GM12891 (cell line): ENCODE measurements around the gene UCHL3.

Experiments used
- PAX5 ChIP-seq: IDR thresholded peaks from 2 replicates; pipeline ENCODE4 v1.6.1; 2011; ENCODE audit warnings: low read length, moderate library complexity, mild to moderate bottlenecking; ENCODE audit not compliant: insufficient read depth, severe bottlenecking
- POLR2A ChIP-seq: IDR thresholded peaks from 2 replicates; pipeline ENCODE4 v1.6.1; 2011; ENCODE audit warnings: low read depth, low read length, control low read depth
- POLR2AphosphoS5 ChIP-seq: IDR thresholded peaks from 2 replicates; pipeline ENCODE4 v1.6.1; 2011; ENCODE audit warnings: low read depth, low read length, control low read depth
- POU2F2 ChIP-seq: IDR thresholded peaks from 2 replicates; pipeline ENCODE4 v1.6.1; 2011; ENCODE audit warnings: low read depth, mild to moderate bottlenecking, control low read depth, low read length, moderate library complexity
- SPI1 ChIP-seq: IDR thresholded peaks from 2 replicates; pipeline ENCODE4 v1.6.1; 2011; ENCODE audit warnings: low read depth, low read length, control low read depth
- TAF1 ChIP-seq: IDR thresholded peaks from 2 replicates; pipeline ENCODE4 v1.6.1; 2011; ENCODE audit warnings: low read depth, low read length, control low read depth

- TF ChIP-seq POLR2AphosphoS5 (no peak), POLR2A (no peak), SPI1 (no peak), TAF1 (no peak), POU2F2 (no peak), PAX5 (no peak)
These were observed 43.6 kb upstream of the UCHL3 start for GRCh38 chr13:75506018-75506417.
